K562 (cell line): Measurements from ENCODE around the gene SOD1. TPM values are rescaled to one million over a fixed set of nuclear protein-coding genes. Genes with fewer than 3 reads are reported as not detected.
A peak's percentile ranks its signal among the peaks of the same experiment; 100 is the strongest.

Experiments used
- ATAC-seq: fragments of 200-7000 bp; cut with Tn5 transposase; 3 replicates; pipeline ENCODE4 v1.9.1; 2020; ENCODE audit warnings: moderate library complexity
- BruUV-seq: library from RNA; stranded (reverse); fragments of 400-500 nt; replicated peaks from 2 replicates; lab custom pipeline; 2021; lab: Mats Ljungman, UMichigan
- CTCF ChIA-PET: fragments of 300-600 bp; formaldehyde crosslinking; extraction: SDS; loops from one replicate; lab custom pipeline; 2021; ENCODE audit warnings: low intra/inter-chr PET ratio; lab: Yijun Ruan, JAX
- POLR2A ChIA-PET: fragments of 300-600, 350-650 bp; sonication (Branson Sonifier 250); formaldehyde crosslinking; extraction: SDS; loops from one replicate; lab custom pipeline; 2021; ENCODE audit warnings: antibody characterized with exemption, inconsistent platforms; lab: Yijun Ruan, JAX
- DNase-seq, 4 experiments: peaks; one replicate each; pipeline versions ENCODE4 v3.0.0 to v3.0.0-alpha.2; 2011 to 2018; ENCODE audit warnings: low spot score in 3 of 4, mixed read lengths in 3 of 4; ENCODE audit errors: extremely low read depth in 1 of 4
- FAIRE-seq: peaks from 2 replicates; lab custom pipeline; 2011; peaks lifted over from hg19 to GRCh38; lab: Jason Lieb, UNC
- H2AFZ ChIP-seq: 2 replicates; pipeline ENCODE4 v1.6.0; 2011; ENCODE audit warnings: low read depth, low read length, control low read depth, inconsistent platforms
- H3K27ac ChIP-seq: fragments of 200-600 bp; 3 replicates; pipeline ENCODE4 v1.8.0; 2011; ENCODE audit warnings: low read depth, mild to moderate bottlenecking, control low read depth, inconsistent platforms, low read length, moderate library complexity, mixed read lengths; ENCODE audit errors: extremely low read depth
- H3K27me3 ChIP-seq, 2 experiments: fragments of 300-600 bp in 1 of 2; 2 replicates in 1 of 2; 3 replicates in 1 of 2; pipeline versions ENCODE4 v1.6.0 to v1.8.0; 2011; ENCODE audit warnings: inconsistent platforms in 2 of 2, low read length in 2 of 2, mild to moderate bottlenecking in 1 of 2, mixed read lengths in 1 of 2, moderate library complexity in 1 of 2; ENCODE audit not compliant: control insufficient read depth in 2 of 2, insufficient read depth in 2 of 2
- H3K36me3 ChIP-seq: fragments of 300-600 bp; 3 replicates; pipeline ENCODE4 v1.8.0; 2011; ENCODE audit warnings: mild to moderate bottlenecking, low read length, inconsistent platforms; ENCODE audit not compliant: control insufficient read depth, insufficient read depth
- H3K4me1 ChIP-seq, 2 experiments: fragments of 200-600 bp in 1 of 2; replicated peaks in 1 of 2; 2 replicates in 1 of 2; 3 replicates in 1 of 2; pipeline versions ENCODE4 v1.5.1 to v1.8.0; 2011; ENCODE audit warnings: inconsistent platforms in 2 of 2, low read length in 2 of 2, mild to moderate bottlenecking in 1 of 2, mixed read lengths in 1 of 2, moderate library complexity in 1 of 2; ENCODE audit not compliant: control insufficient read depth in 2 of 2, insufficient read depth in 2 of 2
- H3K4me2 ChIP-seq: 2 replicates; pipeline ENCODE4 v1.6.1; 2011; ENCODE audit warnings: low read length, control low read depth, inconsistent platforms, mixed read lengths; ENCODE audit not compliant: insufficient read depth
- H3K4me3 ChIP-seq: fragments of 200-600 bp; sonication (generic), shearing (Covaris generic); 2 replicates; pipeline ENCODE4 v1.5.1; 2016; ENCODE audit warnings: control low read depth, inconsistent platforms
- H3K79me2 ChIP-seq: fragments of 200-600 bp; 3 replicates; pipeline ENCODE4 v1.8.0; 2011; ENCODE audit warnings: low read length, inconsistent platforms; ENCODE audit not compliant: control insufficient read depth, insufficient read depth
- H3K9ac ChIP-seq, 2 experiments: 2 replicates each; pipeline versions ENCODE4 v1.6.0 to v1.6.1; 2011; ENCODE audit warnings: low read depth in 2 of 2, low read length in 2 of 2, control low read depth in 1 of 2, inconsistent platforms in 1 of 2, mild to moderate bottlenecking in 1 of 2, mixed read lengths in 1 of 2; ENCODE audit not compliant: insufficient read depth in 1 of 2
- H3K9me1 ChIP-seq: one replicate; pipeline ENCODE4 v1.6.0; 2011; ENCODE audit warnings: inconsistent platforms, mild to moderate bottlenecking, low read length, moderate library complexity; ENCODE audit not compliant: control insufficient read depth, insufficient read depth
- H3K9me3 ChIP-seq: replicated peaks from 2 replicates; pipeline ENCODE4 v1.5.1; 2011; ENCODE audit warnings: low read depth, low read length, inconsistent platforms; ENCODE audit not compliant: control insufficient read depth, insufficient read depth
- H4K20me1 ChIP-seq: replicated peaks from 2 replicates; pipeline ENCODE4 v1.6.1; 2011; ENCODE audit warnings: low read length, inconsistent platforms, mixed read lengths; ENCODE audit not compliant: control insufficient read depth, insufficient read depth
- ILK ChIP-seq: fragments of 450-650 bp; IDR thresholded peaks from 2 replicates; pipeline ENCODE4 v1.6.1; 2016; ENCODE audit warnings: missing genetic modification characterization, low read depth, mild to moderate bottlenecking, missing compliant biosample characterization, moderate library complexity, borderline replicate concordance
- POLR2A ChIP-seq: fragments of 450-650 bp; conservative IDR thresholded peaks from 2 replicates; pipeline ENCODE4 v1.6.1; 2016
- TAF9B ChIP-seq: fragments of 450-650 bp; IDR thresholded peaks from 2 replicates; pipeline ENCODE4 v1.6.1; 2018; ENCODE audit warnings: mild to moderate bottlenecking; ENCODE audit not compliant: partially characterized antibody
- ZNF274 ChIP-seq: IDR thresholded peaks from 2 replicates; pipeline ENCODE4 v1.6.1; 2011; ENCODE audit warnings: low read depth, mild to moderate bottlenecking, low read length, moderate library complexity, borderline replicate concordance
- WGBS: fragments of 100-300 bp; shearing (Covaris generic); methylation state at CpG from one replicate; pipeline ENCODE4 v1.1.6; 2016; ENCODE audit warnings: low coverage, mixed read lengths; ENCODE audit not compliant: insufficient coverage; ENCODE audit errors: missing lambda C conversion rate; 5-methylcytosine and 5-hydroxymethylcytosine counted together
- in situ Hi-C: fragments of 300-500 bp; cut with MboI; formaldehyde crosslinking; loops from 4 replicates; pipeline ENCODE4 v1.15.0; 2018; ENCODE audit warnings: inconsistent platforms, mixed read lengths
- intact Hi-C: fragments of 100-400 bp; cut with micrococcal nuclease; formaldehyde crosslinking; loops from 2 replicates; pipeline ENCODE4 v1.14.2; 2022
- polyA plus RNA-seq, 8 experiments: library from polyadenylated mRNA; depleted of rRNA in 4 of 8; stranded (reverse) in 5 of 8; unstranded in 3 of 8; fragments of >200 nt; fragmentation: Nextera tagmentation in 2 of 8; fragmentation: Illumina TruSeq in 1 of 8; extraction: Ambion mirVana in 2 of 8; extraction: Trizol in 1 of 8; gene quantifications; 2 replicates each; pipeline versions ENCODE4 v1.2.1 to v1.2.3, GENCODE V29; 2011 to 2014; ENCODE audit warnings: inconsistent platforms in 1 of 8, missing spikeins in 1 of 8
- total RNA-seq, 7 experiments: library from RNA; depleted of rRNA in 6 of 7; stranded (reverse); fragments of >200 nt in 6 of 7; fragmentation: Illumina TruSeq in 2 of 7; extraction: Trizol in 2 of 7; gene quantifications; 2 replicates each; pipeline versions ENCODE4 v1.2.1 to v1.2.3, GENCODE V29; 2011 to 2021; ENCODE audit warnings: low replicate concordance in 1 of 7
- TF ChIP-seq, protein P1 (sequence below): fragments of 250-450 bp; sonication (Bioruptor Pico); IDR thresholded peaks from 2 replicates; pipeline ENCODE4 v1.4.0; 2020
- TF ChIP-seq, protein P2 (sequence below): fragments of 250-450 bp; sonication (Bioruptor Pico); IDR thresholded peaks from 2 replicates; pipeline ENCODE4 v1.5.1; 2021; ENCODE audit warnings: mild to moderate bottlenecking
- TF ChIP-seq, protein P3 (sequence below): fragments of 200-800 bp; sonication (Bioruptor generic); IDR thresholded peaks from 2 replicates; pipeline ENCODE4 v1.6.1; 2017; ENCODE audit warnings: missing genetic modification characterization, missing compliant biosample characterization
- TF ChIP-seq, protein P4 (sequence below): fragments of 450-650 bp; formaldehyde crosslinking; conservative IDR thresholded peaks from 2 replicates; pipeline ENCODE4 v1.4.0; 2022; ENCODE audit warnings: mild to moderate bottlenecking, missing genetic modification characterization

Gene SOD1
- total and polyA plus RNA-seq, 9 of the 15 experiments (the other 6 are each of a cell fraction or from before 2014, with no cell fraction given) = 452 to 1,409 (median 633) TPM

DNA sequence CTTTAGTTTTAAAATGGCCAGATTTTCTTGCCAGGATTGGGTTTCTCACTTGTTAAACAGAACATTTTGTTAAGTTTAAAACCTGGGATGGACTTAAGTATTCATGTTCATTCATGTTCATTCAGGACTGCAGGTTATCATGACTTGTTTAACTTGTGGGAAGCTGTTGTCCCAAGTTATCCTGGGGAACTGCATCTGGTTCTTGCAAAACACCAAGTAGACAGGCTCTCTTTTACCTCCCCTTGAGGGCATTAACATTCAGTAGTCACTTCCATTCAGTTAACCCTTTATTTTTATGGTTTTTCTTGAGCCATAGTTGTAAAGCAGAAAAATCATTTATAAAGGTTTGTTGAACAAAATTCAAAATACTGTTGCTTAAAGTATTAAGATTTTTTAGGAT lies 8.1 kb downstream of the SOD1 start:
- no peak overlapping the region for H3K27ac ChIP-seq
- peaks cover 93% of the 10 kb centered on the region for H3K36me3 ChIP-seq
- in situ Hi-C loops (no loop called here), intact Hi-C loops (no loop called here)
- CTCF ChIA-PET = no interaction called here
- H3K27me3 ChIP-seq = no peaks in the 10 kb centered on the region
- H3K9me1 ChIP-seq = no peaks in the 10 kb centered on the region
- TF ChIP-seq TAF9B (no peak), ZNF274 (no peak)
- H2AFZ ChIP-seq = no peak overlapping the region
- peaks cover 37% of the 10 kb centered on the region for H3K79me2 ChIP-seq
- no peak for ATAC-seq
- H3K4me1 ChIP-seq = peaks cover 8 to 10% of the 10 kb centered on the region in 2 experiments; a peak in 4 of 5 replicates
- no peak overlapping the region for H3K4me2 ChIP-seq
- FAIRE-seq = no peak
- POLR2A ChIA-PET = interaction anchor here (0.9 to 1.2 kb wide), 2 partner anchors 10 to 13 kb away, joined by 3 to 4 read pairs; no protein-coding TSS in a partner anchor
- H3K9ac ChIP-seq = no peak overlapping the region
- no peaks in the 10 kb centered on the region for H3K9me3 ChIP-seq
- no TSS peak for BruUV-seq
- H4K20me1 ChIP-seq = peaks cover 10% of the 10 kb centered on the region; the same call in 1 of the 2 replicates
- H3K4me3 ChIP-seq = no peak overlapping the region
- DNase-seq = no peak

DNA sequence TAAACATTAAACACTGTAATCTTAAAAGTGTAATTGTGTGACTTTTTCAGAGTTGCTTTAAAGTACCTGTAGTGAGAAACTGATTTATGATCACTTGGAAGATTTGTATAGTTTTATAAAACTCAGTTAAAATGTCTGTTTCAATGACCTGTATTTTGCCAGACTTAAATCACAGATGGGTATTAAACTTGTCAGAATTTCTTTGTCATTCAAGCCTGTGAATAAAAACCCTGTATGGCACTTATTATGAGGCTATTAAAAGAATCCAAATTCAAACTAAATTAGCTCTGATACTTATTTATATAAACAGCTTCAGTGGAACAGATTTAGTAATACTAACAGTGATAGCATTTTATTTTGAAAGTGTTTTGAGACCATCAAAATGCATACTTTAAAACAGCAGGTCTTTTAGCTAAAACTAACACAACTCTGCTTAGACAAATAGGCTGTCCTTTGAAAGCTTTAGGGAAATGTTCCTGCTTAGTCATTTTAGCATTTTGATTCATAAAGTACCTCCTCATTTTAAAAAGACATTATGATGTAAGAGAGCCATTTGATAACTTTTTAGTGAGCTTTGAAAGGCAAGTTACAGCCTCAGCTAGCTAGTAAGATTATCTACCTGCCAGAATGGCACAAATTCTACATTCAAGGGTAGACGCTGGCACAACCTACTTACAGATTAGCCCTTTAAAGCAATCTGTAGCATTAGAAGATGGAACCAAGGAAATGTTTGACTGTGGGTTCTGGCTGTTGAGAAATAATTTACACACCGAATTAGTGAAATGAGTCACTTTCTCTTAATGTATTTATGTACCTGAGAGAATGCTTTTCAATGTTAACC lies 9.4 kb downstream of the SOD1 start:
- Histone ChIP-seq H2AFZ (no peak overlapping the region), H3K9me3 (no peaks in the 10 kb centered on the region), H3K4me2 (no peak overlapping the region), H3K36me3 (peaks cover 93% of the 10 kb centered on the region), H3K27me3 (no peaks in the 10 kb centered on the region), H3K9me1 (no peaks in the 10 kb centered on the region), H3K27ac (no peak overlapping the region), H3K9ac (no peak overlapping the region), H3K79me2 (peaks cover 25% of the 10 kb centered on the region), H3K4me3 (no peak overlapping the region), H3K4me1 (peaks cover 3 to 8% of the 10 kb centered on the region in 2 experiments; a peak in 4 of 5 replicates), H4K20me1 (peaks cover 4% of the 10 kb centered on the region; the same call in 1 of the 2 replicates)
- intact Hi-C loops (no loop called here), in situ Hi-C loops (no loop called here)
- DNase-seq (no peak), FAIRE-seq (no peak), ATAC-seq (no peak)
- WGBS = 88% methylated on average over 2 of the region's 2 CpGs
- BruUV-seq = no TSS peak
- ChIA-PET CTCF (no interaction called here), POLR2A (interaction anchor here (0.6 to 2.9 kb wide), 2 partner anchors 8 to 51 kb away, joined by 3 to 20 read pairs; no protein-coding TSS in a partner anchor)
- TF ChIP-seq, protein P1, sequence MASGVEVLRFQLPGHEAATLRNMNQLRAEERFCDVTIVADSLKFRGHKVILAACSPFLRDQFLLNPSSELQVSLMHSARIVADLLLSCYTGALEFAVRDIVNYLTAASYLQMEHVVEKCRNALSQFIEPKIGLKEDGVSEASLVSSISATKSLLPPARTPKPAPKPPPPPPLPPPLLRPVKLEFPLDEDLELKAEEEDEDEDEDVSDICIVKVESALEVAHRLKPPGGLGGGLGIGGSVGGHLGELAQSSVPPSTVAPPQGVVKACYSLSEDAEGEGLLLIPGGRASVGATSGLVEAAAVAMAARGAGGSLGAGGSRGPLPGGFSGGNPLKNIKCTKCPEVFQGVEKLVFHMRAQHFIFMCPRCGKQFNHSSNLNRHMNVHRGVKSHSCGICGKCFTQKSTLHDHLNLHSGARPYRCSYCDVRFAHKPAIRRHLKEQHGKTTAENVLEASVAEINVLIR (CRISPR knock-in tag) = no peak
- no peak for TF ChIP-seq ILK (tag)
- TF ChIP-seq, protein P2, sequence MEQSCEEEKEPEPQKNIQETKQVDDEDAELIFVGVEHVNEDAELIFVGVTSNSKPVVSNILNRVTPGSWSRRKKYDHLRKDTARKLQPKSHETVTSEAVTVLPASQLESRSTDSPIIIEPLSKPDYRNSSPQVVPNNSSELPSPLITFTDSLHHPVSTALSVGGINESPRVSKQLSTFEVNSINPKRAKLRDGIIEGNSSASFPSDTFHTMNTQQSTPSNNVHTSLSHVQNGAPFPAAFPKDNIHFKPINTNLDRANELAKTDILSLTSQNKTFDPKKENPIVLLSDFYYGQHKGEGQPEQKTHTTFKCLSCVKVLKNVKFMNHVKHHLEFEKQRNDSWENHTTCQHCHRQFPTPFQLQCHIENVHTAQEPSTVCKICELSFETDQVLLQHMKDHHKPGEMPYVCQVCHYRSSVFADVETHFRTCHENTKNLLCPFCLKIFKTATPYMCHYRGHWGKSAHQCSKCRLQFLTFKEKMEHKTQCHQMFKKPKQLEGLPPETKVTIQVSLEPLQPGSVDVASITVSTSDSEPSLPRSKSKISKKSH = no peak
- peak; percentile 55; the same call in 1 of the 2 replicates for TF ChIP-seq POLR2A
- TF ChIP-seq, protein P3, sequence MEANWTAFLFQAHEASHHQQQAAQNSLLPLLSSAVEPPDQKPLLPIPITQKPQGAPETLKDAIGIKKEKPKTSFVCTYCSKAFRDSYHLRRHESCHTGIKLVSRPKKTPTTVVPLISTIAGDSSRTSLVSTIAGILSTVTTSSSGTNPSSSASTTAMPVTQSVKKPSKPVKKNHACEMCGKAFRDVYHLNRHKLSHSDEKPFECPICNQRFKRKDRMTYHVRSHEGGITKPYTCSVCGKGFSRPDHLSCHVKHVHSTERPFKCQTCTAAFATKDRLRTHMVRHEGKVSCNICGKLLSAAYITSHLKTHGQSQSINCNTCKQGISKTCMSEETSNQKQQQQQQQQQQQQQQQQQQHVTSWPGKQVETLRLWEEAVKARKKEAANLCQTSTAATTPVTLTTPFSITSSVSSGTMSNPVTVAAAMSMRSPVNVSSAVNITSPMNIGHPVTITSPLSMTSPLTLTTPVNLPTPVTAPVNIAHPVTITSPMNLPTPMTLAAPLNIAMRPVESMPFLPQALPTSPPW (CRISPR knock-in tag) = no peak
- TF ChIP-seq, protein P4, sequence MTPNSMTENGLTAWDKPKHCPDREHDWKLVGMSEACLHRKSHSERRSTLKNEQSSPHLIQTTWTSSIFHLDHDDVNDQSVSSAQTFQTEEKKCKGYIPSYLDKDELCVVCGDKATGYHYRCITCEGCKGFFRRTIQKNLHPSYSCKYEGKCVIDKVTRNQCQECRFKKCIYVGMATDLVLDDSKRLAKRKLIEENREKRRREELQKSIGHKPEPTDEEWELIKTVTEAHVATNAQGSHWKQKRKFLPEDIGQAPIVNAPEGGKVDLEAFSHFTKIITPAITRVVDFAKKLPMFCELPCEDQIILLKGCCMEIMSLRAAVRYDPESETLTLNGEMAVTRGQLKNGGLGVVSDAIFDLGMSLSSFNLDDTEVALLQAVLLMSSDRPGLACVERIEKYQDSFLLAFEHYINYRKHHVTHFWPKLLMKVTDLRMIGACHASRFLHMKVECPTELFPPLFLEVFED = 0 out of 2 replicates have a peak, but pooled peaks have one; percentile 38
